ENCODE results near the gene NINJ2. TPM values are rescaled to one million over a fixed set of nuclear protein-coding genes. Genes with fewer than 3 reads are reported as not detected.

Gene NINJ2
- polyA plus RNA-seq, 2 of the 4 experiments (the other 2 are of a cell fraction) = 0.76 to 1.2 TPM

DNA sequence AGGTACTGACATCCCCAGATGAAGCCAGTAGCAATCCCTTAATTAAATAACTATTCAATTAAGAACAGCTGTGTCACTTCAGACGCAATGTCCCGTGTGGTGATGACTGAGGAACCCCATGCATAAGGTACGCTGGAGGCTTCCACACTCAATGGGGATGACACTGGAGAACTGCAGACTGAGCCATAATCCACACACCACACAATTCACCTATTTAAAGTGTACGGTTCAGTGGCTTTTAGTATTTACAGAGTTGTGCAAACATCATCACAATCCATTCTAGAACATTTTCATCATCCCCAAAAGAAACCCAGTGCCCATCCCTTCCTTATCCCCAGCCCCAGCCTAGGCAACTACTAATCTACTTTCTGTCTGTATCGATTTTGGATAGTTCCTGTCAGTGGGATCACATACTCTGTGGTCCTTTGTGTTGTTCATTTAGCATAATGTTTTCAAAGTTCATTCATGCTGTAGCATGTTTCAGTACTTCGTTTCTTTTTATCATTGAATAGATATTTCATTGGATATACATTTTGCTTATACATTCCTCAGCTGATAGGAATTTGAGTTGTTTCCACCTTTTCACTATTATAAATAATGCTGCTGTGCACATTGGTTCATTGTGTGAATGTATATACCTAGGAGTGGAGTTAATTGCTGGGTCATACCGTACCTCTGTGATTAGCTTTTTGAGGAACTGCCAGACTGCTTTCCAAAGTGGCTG lies 61.1 kb downstream of the NINJ2 start:
- H3K27ac ChIP-seq = no peak overlapping the region
- no peak overlapping the region for H3K4me2 ChIP-seq
- 68% methylated on average over 7 of the region's 7 CpGs for WGBS (ENCODE audit: missing lambda C conversion rate)
- FAIRE-seq (no peak), ATAC-seq (no peak), DNase-seq (ENCODE audit: low read depth in 1 of 2, low spot score in 1 of 2) (no peak)
- H3K4me3 ChIP-seq = no peak overlapping the region
- TF ChIP-seq ZFP36 (IDR thresholded peaks at IDR 0.05; ENCODE audit: borderline replicate concordance, partially characterized antibody) (no peak), ZSCAN20 (CRISPR knock-in tag; IDR thresholded peaks at IDR 0.05) (no peak), EHMT2 (IDR thresholded peaks at IDR 0.05; ENCODE audit: low read depth) (no peak), ATOH8 (CRISPR knock-in tag; IDR thresholded peaks at IDR 0.05; ENCODE audit: low read depth) (no peak), HOXB13 (CRISPR knock-in tag; IDR thresholded peaks at IDR 0.05; ENCODE audit: low read depth) (no peak), REST (IDR thresholded peaks at IDR 0.05) (no peak), CBX2 (IDR thresholded peaks at IDR 0.05; ENCODE audit: borderline replicate concordance, low read depth) (no peak), KDM1A (IDR thresholded peaks at IDR 0.05; ENCODE audit: low read depth) (no peak), HOXA7 (CRISPR knock-in tag; IDR thresholded peaks at IDR 0.05) (no peak), BHLHE40 (IDR thresholded peaks at IDR 0.05; ENCODE audit: low read depth, low read length) (no peak), TP53 (CRISPR knock-in tag; IDR thresholded peaks at IDR 0.05) (no peak), FOXS1 (CRISPR knock-in tag; IDR thresholded peaks at IDR 0.05) (no peak), BCL3 (IDR thresholded peaks at IDR 0.05) (no peak)
- H3K9me3 ChIP-seq = no peaks in the 10 kb centered on the region
- no peaks in the 10 kb centered on the region for H3K4me1 ChIP-seq
- ChIA-PET POLR2A (no interaction called here), CTCF (interaction anchor here (0.9 to 1.6 kb wide), 4 partner anchors 9 to 32 kb away, joined by 3 read pairs; no protein-coding TSS in a partner anchor)

DNA sequence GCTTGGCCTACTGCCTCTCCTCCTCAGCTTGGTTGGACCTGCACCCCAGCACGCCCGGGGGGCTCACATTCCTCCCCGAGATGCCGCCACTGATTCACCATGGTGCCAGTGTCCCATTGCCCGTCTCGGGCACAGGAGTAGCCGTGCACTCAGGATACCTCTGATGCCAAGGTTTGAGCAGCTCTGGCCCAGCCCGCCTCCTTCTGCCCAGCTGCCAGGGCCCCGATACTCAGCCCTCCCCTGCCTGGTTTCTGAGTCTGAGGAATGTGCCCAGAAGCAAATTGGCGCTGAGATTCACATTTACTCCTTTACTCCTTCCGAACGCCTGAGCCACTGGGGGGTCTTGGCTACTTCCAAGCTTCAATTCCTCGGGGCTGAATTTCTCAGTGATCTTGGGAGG lies 63.5 kb downstream of the NINJ2 start:
- Histone ChIP-seq H3K4me3 (no peak overlapping the region), H3K4me2 (no peak overlapping the region), H3K27ac (no peak overlapping the region), H3K4me1 (0 out of 3 replicates have a peak, but pooled peaks cover 3% of the 10 kb centered on the region), H3K9me3 (no peaks in the 10 kb centered on the region)
- ChIA-PET POLR2A (no interaction called here), CTCF (interaction anchor here (0.6 to 5.2 kb wide), 8 partner anchors 10 to 268 kb away, joined by 3 to 18 read pairs (median 4); no protein-coding TSS in a partner anchor)
- TF ChIP-seq CBX2 (IDR thresholded peaks at IDR 0.05; ENCODE audit: borderline replicate concordance, low read depth) = no peak
- TF ChIP-seq MAX (IDR thresholded peaks at IDR 0.05) = no peak
- no peak for TF ChIP-seq HOXB13 (CRISPR knock-in tag; IDR thresholded peaks at IDR 0.05; ENCODE audit: low read depth)
- no peak for TF ChIP-seq EHMT2 (IDR thresholded peaks at IDR 0.05; ENCODE audit: low read depth)
- TF ChIP-seq TFCP2L1 (CRISPR knock-in tag; IDR thresholded peaks at IDR 0.05) = no peak
- no peak for TF ChIP-seq PHF8 (IDR thresholded peaks at IDR 0.05; ENCODE audit: borderline replicate concordance, low read depth)
- no peak for TF ChIP-seq CHD2 (IDR thresholded peaks at IDR 0.05; ENCODE audit: low read length, partially characterized antibody)
- TF ChIP-seq FOXS1 (CRISPR knock-in tag; IDR thresholded peaks at IDR 0.05) = no peak
- TF ChIP-seq ZC3H11A (IDR thresholded peaks at IDR 0.05) = no peak
- TF ChIP-seq ZSCAN20 (CRISPR knock-in tag; IDR thresholded peaks at IDR 0.05) = no peak
- no peak for TF ChIP-seq RNF2 (IDR thresholded peaks at IDR 0.05; ENCODE audit: borderline replicate concordance, low read depth)
- no peak for TF ChIP-seq GATA3 (IDR thresholded peaks at IDR 0.05; ENCODE audit: borderline replicate concordance)
- TF ChIP-seq NR3C1 (IDR thresholded peaks at IDR 0.05) = no peak
- TF ChIP-seq ESRRA (IDR thresholded peaks at IDR 0.05; ENCODE audit: borderline replicate concordance, low read length) = no peak
- no peak for TF ChIP-seq HOXA7 (CRISPR knock-in tag; IDR thresholded peaks at IDR 0.05)
- no peak for TF ChIP-seq HOXB5 (CRISPR knock-in tag; IDR thresholded peaks at IDR 0.05)
- TF ChIP-seq PBX3 (IDR thresholded peaks at IDR 0.05) = no peak
- TF ChIP-seq, protein P1, sequence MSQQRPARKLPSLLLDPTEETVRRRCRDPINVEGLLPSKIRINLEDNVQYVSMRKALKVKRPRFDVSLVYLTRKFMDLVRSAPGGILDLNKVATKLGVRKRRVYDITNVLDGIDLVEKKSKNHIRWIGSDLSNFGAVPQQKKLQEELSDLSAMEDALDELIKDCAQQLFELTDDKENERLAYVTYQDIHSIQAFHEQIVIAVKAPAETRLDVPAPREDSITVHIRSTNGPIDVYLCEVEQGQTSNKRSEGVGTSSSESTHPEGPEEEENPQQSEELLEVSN (IDR thresholded peaks at IDR 0.05; ENCODE audit: borderline replicate concordance, low read depth) = no peak
- TF ChIP-seq JUNB (IDR thresholded peaks at IDR 0.05) = no peak
- 91% methylated on average over 13 of the region's 13 CpGs for WGBS (ENCODE audit: missing lambda C conversion rate)
- FAIRE-seq (no peak), DNase-seq (ENCODE audit: low read depth in 1 of 2, low spot score in 1 of 2) (no peak), ATAC-seq (no peak)

All from A549 (cell line).